Measurements from ENCODE around the gene NEIL1. TPM values are rescaled to one million over a fixed set of nuclear protein-coding genes. Genes with fewer than 3 reads are reported as not detected.
A peak's percentile ranks its signal among the peaks of the same experiment; 100 is the strongest.

Gene NEIL1
- total RNA-seq, 2 experiments from 2014 or later = 99.5 to 159 TPM

GRCh38 chr15:75350601-75351361 lies 3.9 kb downstream of the NEIL1 start:
- H3K36me3 ChIP-seq (ENCODE audit: insufficient read depth, low read length) = peaks cover 68% of the 10 kb centered on the region
- intact Hi-C loops (cut with micrococcal nuclease; ENCODE audit: unreplicated experiment) = no loop called here
- H3K4me3 ChIP-seq (ENCODE audit: low read depth, low read length, poor library complexity, severe bottlenecking) = no peak overlapping the region
- ChIA-PET POLR2A (no interaction called here), CTCF (ENCODE audit: unreplicated experiment) (no interaction called here)
- no peak overlapping the region for H2AFZ ChIP-seq (ENCODE audit: low read length)
- H4K20me1 ChIP-seq (ENCODE audit: insufficient read depth, low read length) = no peaks in the 10 kb centered on the region
- no peaks in the 10 kb centered on the region for H3K79me2 ChIP-seq (ENCODE audit: insufficient read depth, low read depth, low read length)
- no peak overlapping the region for H3K4me2 ChIP-seq (ENCODE audit: low read length)
- peak overlapping the region; percentile 47 for H3K27ac ChIP-seq (ENCODE audit: low read depth, low read length, poor library complexity, severe bottlenecking)
- peaks cover 39% of the 10 kb centered on the region for H3K4me1 ChIP-seq (ENCODE audit: insufficient read depth, low read length, poor library complexity, severe bottlenecking)
- no peak for DNase-seq (ENCODE audit: low spot score)
- no peaks in the 10 kb centered on the region; the same call in 1 of the 2 replicates for H3K9me3 ChIP-seq (ENCODE audit: low read length)
- BruUV-seq (replicated peaks) = no TSS peak
- TF ChIP-seq EZH2phosphoT487 (IDR thresholded peaks at IDR 0.05; ENCODE audit: borderline replicate concordance, low read depth, low read length) (no peak), CTCF (conservative IDR thresholded peaks at IDR 0.05; ENCODE audit: low read length) (no peak)
- no peaks in the 10 kb centered on the region for H3K9me2 ChIP-seq (ENCODE audit: insufficient read depth, low read length)

GRCh38 chr15:75352186-75353080 lies 5.6 kb downstream of the NEIL1 start:
- H3K36me3 ChIP-seq (ENCODE audit: insufficient read depth, low read length) = peaks cover 79% of the 10 kb centered on the region
- H2AFZ ChIP-seq (ENCODE audit: low read length) = no peak overlapping the region
- H3K9me2 ChIP-seq (ENCODE audit: insufficient read depth, low read length) = no peaks in the 10 kb centered on the region
- no peaks in the 10 kb centered on the region; the same call in 1 of the 2 replicates for H3K9me3 ChIP-seq (ENCODE audit: low read length)
- TF ChIP-seq EZH2phosphoT487 (IDR thresholded peaks at IDR 0.05; ENCODE audit: borderline replicate concordance, low read depth, low read length) (no peak), CTCF (conservative IDR thresholded peaks at IDR 0.05; ENCODE audit: low read length) (no peak)
- H3K4me3 ChIP-seq (ENCODE audit: low read depth, low read length, poor library complexity, severe bottlenecking) = no peak overlapping the region
- POLR2A ChIA-PET = no interaction called here
- peaks cover 27% of the 10 kb centered on the region for H3K4me1 ChIP-seq (ENCODE audit: insufficient read depth, low read length, poor library complexity, severe bottlenecking)
- DNase-seq (ENCODE audit: low spot score) = no peak
- no peaks in the 10 kb centered on the region for H3K79me2 ChIP-seq (ENCODE audit: insufficient read depth, low read depth, low read length)
- CTCF ChIA-PET (ENCODE audit: unreplicated experiment) = interaction anchor here (0.6 kb wide), 1 partner anchor 89 kb away, joined by 3 read pairs; no protein-coding TSS in a partner anchor
- no peak overlapping the region for H3K27ac ChIP-seq (ENCODE audit: low read depth, low read length, poor library complexity, severe bottlenecking)
- no peaks in the 10 kb centered on the region for H4K20me1 ChIP-seq (ENCODE audit: insufficient read depth, low read length)
- BruUV-seq (replicated peaks) = no TSS peak
- H3K4me2 ChIP-seq (ENCODE audit: low read length) = no peak overlapping the region
- intact Hi-C loops (cut with micrococcal nuclease; ENCODE audit: unreplicated experiment) = no loop called here
